Stimulated activated CD4-positive, alpha-beta T cell treated with anti-CD3 and anti-CD28 coated beads, Interleukin-2, amount 100 ng/mL, for 4 hours (primary cell): ENCODE data around the gene CYP4F22.
A peak's percentile ranks its signal among the peaks of the same experiment; 100 is the strongest.

Experiments
- DNase-seq: peaks from one replicate; pipeline ENCODE4 v3.0.0-alpha.2; 2020; ENCODE audit warnings: low read depth

The CYP4F22 gene

DNA sequence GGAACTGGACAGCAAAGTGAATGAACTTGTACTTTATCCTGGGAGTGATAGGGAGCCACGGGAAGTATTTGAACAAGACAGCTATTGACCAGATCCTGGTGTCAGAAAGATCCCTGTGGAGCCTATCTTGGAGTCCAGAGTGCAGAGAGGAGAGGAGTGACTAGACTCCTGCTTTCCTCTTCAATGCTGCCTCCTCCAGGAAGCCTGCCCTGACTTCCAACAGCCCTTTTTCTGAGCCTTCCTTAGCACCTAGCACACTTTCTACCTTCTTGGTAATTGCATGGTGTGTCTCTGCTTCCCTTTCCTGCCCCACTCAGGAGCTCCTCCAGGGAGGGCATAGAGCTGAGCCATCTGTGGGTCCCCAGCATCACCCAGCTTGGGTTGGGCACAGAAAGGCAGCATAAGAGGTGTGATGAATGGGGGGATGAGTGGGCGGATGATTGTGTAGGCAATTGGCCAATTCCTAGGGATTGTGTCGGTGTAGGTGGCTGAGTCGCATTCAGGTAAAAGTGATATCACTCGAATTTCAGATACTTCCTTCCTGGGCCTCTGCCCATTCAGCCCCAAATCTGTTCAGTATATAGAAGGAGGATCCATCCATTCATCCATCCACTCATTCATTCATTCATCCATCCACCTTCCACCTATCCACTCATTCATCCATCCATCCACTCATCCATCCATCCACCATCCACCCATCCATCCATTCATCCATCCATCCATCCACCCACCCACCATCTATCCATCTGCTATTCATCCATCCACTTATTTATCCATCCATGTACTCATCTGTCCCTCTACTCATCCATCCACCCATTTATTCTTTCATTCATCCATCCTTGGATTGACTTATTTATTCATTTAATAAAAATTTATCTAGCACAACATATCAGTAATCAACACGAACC lies 26.9 kb downstream of the CYP4F22 start:
- peak; percentile 44 for DNase-seq

DNA sequence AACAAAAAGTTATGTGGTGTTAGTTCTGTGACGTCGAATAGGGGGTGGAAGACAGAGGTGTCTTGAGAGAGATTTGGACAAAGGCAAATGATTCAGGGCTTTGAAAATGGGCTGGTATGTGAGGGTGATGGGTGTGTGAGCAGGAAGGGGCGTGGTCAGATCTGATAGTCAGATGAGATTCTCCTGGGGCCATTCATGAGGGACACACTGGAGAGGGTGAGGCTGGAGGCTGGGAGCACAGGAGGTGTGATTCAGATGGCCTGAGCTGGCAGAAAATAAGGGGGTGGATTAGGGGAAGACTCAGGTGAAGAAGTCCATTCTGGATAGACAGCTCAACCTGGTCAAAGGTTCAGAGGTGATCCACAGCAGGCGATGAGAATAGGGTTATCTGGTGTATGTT lies 28.0 kb downstream of the CYP4F22 start:
- DNase-seq: no peak

DNA sequence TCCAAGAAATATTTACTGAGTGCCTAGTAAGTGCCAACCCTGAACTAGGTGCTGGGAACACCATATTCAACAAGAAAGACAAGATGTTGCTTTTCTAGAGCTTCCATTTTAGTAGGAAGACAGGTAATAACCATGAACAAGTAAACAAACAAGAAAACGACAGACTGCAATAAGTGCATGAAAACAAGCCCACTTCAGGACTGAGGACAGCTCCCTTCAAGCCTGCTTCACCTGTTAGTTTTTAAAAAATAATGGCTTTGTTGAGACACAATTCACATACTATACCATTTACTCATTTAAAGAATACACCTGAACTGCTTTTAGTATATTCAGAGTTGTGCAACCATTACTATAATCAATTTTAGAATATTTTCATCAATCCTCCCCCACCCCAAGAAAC lies 30.4 kb downstream of the CYP4F22 start:
- DNase-seq: no peak

DNA sequence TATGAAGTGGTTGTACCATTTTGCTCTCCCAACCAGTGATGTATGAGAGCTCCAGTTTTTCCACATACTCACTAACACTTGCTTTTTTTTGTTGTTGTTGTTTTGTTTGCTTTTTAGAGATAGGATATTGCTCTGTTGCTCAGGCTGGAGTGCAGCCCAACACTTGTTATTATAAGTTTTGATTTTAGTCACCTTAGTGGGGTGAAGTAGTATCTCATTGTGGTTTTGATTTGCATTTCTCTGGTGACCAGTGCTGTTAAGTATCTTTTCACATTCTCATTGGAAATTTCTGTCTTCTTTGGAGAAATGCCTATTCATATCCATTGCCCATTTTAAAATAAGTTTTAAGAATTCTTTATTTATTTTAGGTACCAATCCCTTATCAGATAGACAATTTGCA lies 31.3 kb downstream of the CYP4F22 start:
- no peak for DNase-seq

DNA sequence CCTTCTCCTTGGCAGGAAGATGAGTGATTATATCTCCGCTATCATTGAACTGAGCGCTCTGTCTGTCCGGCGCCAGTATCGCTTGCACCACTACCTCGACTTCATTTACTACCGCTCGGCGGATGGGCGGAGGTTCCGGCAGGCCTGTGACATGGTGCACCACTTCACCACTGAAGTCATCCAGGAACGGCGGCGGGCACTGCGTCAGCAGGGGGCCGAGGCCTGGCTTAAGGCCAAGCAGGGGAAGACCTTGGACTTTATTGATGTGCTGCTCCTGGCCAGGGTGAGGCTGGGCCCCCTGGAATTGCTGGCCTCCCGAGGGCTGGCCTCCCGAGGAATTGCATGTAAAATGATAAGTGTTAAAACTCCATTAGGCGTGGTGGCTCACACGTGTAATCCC lies 32.1 kb downstream of the CYP4F22 start:
- no peak for DNase-seq

DNA sequence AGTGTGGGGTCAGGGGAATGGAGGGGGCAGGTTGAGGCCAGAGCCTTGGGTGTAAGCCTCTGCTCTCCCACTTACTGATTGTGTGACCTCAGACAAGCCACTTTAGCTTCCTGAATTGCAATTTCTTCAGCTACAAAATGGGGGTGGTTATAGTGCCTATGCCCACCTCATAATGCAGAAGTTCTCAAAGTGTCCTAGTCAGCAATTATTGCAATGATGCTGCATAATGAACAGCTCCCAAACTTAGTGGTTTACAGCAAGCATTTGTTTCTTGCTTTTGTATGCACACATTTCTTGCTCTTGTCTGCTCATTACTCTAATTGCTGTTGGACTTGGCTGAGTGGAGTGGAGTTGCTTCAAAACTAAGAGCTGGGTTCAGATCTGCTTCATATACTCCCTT lies 36.0 kb downstream of the CYP4F22 start:
- no peak for DNase-seq

DNA sequence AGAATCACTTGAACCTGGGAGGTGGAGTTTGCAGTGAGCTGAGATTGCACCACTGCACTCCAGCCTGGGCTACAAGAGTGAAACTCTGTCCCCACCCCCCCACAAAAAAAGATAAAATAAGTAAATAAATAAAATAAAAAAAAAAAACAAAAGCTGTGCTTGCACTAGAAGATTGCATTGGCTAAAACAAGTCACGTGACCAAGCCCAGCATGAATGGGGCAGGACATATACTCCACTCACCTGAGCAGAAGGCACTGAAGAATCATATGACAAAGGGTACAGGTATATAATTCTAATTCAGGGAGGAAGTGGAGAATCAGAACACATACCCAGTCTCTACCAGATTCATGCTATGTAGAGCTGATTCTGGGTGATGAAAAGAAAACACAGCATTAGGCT lies 36.6 kb downstream of the CYP4F22 start:
- no peak for DNase-seq

DNA sequence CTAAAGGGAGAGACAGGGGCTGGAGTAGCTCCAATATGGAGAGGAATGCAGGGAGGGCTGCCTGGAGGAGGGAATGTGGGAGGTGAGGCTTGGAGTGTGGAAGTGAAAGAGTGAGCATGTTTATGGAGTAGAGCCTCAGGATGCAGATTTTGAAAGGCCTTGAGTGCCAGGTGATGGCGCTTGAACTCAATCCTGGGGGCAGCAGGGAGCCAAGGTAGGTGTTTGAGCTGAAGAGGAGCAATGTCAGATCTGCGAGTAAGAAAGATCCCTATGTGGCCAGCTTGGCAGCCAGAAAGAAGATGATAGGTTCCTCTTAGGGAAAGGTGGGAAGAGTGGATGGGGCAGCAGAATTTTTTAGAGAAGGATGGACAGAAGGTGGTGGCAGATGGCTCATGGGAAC lies 40.3 kb downstream of the CYP4F22 start:
- no peak for DNase-seq

DNA sequence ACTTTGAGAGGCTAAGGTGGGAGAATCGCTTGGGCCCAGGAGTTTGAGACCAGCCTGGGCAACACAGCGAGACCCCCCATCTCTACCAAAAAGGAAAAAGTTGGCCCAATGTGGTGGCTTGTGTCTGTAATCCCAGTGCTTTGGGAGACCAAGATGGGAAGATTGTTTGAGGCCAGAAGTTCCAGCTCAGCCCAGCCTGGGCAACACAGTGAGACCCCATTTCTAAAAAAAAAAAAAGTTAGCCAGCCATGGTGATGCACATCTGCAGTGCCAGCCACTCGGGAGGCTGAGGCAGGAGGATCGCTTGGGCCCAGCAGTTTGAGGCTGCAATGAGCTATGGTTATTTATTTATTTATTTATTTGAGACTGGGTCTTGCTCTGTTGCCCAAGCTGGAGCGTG lies 41.3 kb downstream of the CYP4F22 start:
- no peak for DNase-seq

DNA sequence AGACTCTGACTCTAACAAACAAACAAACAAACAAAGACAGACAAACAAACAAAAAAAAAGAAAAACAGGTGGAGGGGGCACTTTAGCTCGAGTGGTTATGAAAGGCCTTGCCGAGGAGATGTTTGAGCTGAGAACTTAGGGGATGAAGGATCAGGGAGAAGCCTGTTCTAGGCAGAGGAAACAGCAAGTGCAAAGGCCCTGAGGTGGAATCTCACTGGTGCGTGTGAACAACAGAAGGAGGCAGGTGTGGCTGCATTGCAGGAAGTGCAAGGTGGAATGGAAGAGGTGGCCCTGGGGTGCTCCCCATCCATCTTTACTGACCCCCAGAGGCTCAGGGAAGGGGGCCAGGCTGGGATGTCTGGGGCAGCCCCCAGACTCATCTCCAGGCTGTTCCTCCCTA lies 41.9 kb downstream of the CYP4F22 start:
- DNase-seq: no peak

DNA sequence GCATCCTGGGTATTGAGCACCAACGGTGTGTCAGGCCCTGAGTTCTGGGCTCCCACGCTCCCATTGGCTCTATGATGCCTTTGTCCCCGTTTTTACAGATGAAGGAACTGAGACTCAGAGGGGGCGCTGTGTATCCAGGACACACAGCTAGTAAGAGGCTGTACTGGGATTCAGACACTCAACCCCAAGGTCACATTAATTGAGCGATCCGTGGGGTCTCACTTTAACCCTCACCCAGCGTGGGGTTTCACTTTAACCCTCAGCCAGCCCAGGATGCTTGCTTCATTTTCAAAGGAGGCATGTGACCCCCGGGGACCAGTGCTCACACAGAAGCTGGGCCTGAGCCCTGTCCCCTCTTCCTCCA lies 42.6 kb downstream of the CYP4F22 start:
- no peak for DNase-seq

DNA sequence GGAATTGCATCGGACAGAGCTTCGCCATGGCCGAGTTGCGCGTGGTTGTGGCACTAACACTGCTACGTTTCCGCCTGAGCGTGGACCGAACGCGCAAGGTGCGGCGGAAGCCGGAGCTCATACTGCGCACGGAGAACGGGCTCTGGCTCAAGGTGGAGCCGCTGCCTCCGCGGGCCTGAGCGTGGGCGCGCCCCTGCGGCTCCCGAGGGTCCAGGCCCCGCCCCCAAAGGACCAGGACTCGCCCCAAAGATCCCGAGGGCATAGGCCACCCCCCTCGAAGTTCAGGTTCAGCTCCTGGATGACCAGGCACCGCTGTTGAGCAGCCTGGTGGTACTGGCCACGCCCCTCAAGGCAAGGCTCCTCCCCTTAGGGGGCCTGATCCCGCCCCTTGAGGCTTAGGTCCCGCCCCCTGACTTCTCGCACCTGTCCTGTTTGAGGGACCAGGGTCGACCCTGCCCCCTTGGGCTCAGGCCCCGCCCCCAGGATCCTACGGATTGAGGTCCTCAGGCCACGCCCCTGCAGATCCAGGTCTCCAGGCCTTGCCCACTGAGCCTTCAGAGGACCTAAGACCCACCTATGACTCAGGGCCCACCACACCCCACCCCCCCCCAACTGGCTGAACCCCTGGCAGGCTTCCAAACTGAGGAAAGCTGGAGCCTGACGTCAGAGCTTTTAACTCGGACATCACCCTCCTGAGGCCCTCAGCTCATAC lies 43.1 kb downstream of the CYP4F22 start:
- peak; percentile 55 for DNase-seq

DNA sequence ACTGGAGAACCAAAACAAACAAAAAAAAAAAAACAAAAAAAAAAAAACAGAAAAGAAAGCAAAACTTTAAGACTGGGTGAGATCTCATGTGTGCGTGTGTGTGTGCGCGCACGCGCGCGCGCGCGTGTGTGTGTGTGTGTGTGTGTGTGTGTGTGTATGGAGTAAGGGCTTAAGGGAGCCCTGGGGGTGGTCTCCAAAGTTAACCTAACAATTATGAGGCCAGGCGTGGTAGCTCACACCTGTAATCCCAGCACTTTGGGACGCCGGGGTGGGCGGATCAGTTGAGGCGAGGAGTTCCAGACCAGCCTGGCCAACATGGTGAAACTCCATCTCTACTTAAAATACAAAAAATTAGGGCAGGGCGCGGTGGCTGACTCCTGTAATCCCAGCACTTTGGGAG lies 46.7 kb downstream of the CYP4F22 start:
- no peak for DNase-seq

DNA sequence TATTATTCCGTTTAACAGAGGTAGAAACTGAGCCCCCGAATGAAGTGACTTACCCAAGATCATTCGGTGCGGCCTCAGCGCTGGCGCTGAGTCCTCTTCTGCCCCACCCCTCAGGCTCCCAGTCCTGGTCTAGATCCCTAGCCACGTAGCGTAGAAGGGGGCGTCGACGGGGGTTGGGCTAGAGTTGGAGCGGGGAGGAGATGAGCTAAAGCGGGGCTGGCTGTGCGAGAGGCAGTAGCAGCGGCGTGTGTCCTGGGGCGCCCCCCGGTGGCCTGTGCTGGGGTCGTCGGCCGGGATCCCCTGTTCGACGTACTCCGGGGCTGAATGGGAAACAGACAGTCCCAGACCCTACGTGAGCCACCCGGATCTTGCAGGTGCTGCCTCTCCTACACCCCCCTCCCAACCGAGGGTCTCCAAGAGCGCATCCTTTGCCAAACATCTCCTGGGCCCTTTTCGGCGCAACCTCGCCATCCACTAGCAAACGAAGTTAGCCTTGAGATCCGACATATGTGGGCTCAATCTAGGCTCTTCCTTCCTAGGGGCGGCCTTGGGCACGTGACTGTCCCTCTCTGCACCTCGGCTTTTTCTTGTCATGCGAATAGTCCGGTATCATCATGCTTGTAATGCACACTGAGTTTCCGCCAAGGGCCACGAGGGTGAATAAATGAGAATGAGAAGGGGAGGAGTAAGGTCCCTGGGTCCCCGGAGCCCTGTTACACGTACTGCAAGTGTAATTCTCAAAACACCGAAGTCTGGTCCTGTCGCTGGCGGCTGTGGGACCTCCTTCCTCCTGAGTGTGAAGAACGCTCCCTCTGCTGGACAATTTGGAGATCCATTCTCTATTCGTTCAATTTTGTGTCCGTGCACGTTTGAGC lies 47.7 kb downstream of the CYP4F22 start:
- peak; percentile 92 for DNase-seq

DNA sequence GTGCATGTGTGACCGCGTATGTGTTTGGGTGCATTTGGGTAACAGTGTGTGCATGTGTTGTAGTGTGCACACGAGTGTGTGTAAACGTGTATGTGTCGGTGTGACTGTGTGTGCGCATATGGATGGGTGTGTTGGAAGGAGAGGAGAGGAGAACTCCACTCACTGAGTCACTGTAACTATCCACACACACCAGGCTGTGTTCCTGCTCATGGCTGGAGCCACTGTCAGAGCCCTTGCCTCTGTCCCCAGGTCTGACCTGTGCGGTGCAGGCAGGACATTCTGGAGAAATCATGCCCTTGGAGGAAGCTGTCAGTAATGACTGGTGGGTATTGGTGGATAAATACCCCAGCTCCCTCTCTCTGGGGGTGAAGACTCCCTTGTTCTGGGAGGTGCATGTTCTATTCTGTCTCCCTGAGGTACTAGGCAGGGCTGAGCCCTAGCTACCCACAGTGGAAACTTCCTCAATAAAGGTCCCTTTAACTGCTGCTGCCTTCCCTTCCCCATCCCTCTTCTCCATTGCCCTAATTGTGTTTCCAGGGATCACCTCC lies 48.4 kb downstream of the CYP4F22 start:
- no peak for DNase-seq

DNA sequence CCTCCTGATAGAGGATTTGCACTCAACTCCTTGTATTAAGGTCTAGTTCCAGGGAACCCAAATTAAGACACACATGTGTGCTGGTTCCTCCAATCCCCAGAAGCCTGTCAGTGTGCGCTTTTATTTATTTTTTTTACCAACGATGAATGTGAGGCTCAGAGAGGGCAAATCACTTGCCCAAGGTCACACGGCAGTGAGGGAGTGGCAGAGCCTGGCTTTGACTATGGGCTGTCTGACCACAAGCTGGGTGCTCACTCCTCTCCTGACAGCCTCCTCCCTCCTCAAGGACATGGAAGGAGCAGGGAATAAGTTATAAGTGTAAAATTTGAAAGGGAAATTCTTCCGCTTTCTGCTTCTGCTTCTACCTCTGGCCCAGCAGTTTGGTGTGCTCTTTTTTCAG lies 48.9 kb downstream of the CYP4F22 start:
- no peak for DNase-seq

DNA sequence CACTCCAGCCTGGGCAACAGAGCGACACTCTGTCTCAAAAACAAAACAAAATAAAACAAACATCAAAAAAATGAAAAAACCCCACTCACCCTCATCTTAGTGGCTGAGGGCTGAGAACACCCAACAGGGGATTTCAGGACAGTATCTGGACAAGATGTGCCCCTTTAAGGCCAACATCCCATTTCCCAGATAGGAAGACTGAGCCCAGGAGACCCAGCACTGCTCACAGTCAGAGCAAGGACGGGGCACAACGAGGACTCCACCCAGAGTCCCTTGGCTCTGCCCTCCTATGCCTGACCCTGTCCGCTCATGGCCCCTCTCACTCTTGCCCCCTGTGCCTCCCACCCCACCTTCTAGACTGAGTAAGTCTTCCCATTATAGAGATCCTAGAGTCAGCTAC lies 53.8 kb downstream of the CYP4F22 start:
- no peak for DNase-seq

DNA sequence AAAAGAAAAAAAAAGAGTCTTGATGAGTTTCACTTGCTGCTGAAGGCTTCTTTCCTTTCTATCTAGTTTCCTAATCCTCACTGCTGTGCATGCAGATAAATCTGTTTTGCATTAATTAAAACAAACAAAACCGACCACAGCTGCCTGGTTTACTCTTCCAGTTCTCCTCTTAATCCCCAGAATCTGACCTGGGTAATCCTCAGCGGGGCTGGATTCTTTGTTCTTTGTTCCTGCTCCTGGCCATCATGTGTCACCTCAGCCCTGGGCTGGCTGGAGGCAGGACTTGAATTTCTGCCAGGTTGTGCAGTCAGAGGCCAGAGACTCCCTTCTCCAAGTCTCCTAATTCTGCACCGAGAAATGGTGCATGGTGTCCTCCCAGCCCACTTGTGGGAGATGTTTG lies 54.5 kb downstream of the CYP4F22 start:
- no peak for DNase-seq

DNA sequence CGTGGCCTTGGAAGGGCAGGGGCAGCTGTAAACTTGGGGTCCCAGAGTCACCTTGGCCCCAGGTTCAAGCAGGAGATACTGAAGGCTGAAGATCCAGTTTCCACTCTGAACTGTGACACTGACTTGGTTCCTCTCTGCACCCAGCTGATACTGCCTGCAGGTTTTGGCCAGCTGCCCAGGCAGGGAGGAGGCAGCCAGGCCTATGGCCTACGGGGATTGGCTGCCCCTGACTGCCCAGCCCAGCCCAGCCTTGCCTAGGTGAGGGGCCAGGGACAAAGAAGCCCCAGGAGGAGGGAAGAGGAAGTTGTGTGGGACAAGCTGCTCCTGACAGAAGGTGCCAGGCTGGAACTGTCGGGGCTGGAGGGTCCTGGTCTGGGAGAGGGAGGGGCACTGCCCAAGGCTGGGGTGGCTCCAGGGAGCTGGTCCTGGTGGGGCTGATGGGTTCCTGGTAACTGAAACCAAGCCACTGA lies 55.0 kb downstream of the CYP4F22 start:
- no peak for DNase-seq

DNA sequence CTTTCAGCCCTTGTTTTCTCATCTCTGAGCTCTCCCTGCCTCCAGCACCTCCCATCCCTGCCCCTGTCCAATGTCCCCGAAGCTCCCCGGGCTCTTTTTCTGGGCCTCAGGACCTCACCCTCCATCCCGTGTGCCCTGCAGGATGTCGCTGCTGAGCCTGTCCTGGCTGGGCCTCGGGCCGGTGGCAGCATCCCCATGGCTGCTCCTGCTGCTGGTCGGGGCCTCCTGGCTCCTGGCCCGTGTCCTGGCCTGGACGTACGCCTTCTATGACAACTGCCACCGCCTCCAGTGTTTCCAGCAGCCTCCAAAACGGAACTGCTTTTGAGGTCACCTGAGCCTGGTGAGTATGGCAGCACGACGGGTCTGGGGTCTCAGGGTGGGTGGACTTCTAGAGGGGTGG lies 55.6 kb downstream of the CYP4F22 start:
- no peak for DNase-seq

DNA sequence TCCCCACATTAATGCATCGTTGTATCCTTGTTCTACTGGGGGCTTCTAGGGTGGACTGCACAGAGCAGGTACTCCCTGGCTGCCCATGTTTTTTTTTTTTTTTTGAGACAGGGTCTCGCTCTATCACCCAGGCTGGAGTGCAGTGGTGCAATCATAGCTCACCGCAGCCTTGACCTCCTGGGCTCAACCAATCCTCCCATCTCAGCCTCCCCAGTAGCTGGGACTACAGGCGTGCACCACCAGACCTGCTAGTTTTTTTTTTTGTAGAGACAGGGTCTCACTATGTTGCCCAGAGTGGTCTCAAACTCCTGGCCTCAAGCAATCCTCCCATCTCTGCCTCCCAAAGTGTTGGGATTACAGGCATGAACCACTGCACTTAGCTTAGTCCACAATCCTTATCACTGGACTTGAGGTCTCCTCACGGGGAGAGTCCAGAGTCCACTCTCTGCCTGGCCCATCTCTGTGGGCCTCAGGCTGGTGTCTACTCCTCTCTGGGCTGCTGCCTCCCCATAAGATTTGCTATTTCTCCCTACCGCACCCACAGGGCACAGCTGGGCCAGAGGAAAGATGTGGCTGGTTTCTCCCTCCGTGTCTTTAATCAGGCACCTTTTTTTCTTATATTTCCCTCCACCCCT lies 56.3 kb downstream of the CYP4F22 start:
- DNase-seq: no peak

DNA sequence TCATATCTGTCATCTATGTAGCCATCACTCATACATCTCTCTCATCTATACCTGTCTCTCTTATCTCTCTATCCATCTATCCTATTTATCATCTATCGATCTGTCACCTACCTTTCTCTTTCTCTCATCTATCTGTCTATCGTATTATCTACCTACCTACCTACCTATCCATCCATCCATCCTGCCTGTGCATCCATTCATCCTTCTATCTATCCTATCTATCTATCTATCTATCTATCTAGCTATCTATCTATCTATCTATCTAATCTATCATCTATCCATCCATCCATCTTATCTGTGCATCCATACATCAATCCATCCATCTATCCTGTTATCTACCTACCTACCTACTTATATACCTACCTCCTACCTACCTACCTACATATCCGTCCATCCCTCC lies 62.1 kb downstream of the CYP4F22 start:
- no peak for DNase-seq
